Type B pancreatic cell (in vitro differentiated cells): Measurements from ENCODE around the gene SNED1. TPM values are rescaled to one million over a fixed set of nuclear protein-coding genes. Genes with fewer than 3 reads are reported as not detected.

Experiments used
- DNase-seq: peaks from one replicate; pipeline ENCODE4 v3.0.0; 2021; ENCODE audit warnings: mixed read lengths; ENCODE audit not compliant: unreplicated experiment; ENCODE audit errors: extremely low spot score
- H3K27ac Mint-ChIP-seq: 2 replicates; pipeline ENCODE4 v1.8.0; 2021; ENCODE audit warnings: mild to moderate bottlenecking, mixed read lengths
- H3K27me3 Mint-ChIP-seq: 2 replicates; pipeline ENCODE4 v1.8.0; 2021; ENCODE audit warnings: mixed read lengths
- H3K36me3 Mint-ChIP-seq: 2 replicates; pipeline ENCODE4 v1.8.0; 2021; ENCODE audit warnings: mixed read lengths
- H3K4me1 Mint-ChIP-seq: one replicate; pipeline ENCODE4 v1.8.0; 2021; ENCODE audit warnings: mixed read lengths; ENCODE audit not compliant: unreplicated experiment
- H3K4me3 Mint-ChIP-seq: 2 replicates; pipeline ENCODE4 v1.8.0; 2021; ENCODE audit warnings: mild to moderate bottlenecking, mixed read lengths
- H3K9me3 Mint-ChIP-seq: 2 replicates; pipeline ENCODE4 v1.8.0; 2021; ENCODE audit warnings: mixed read lengths
- CTCF ChIP-seq: fragments of 200-600 bp; sonication (generic); conservative IDR thresholded peaks from 2 replicates; pipeline ENCODE4 v1.5.0; 2021; ENCODE audit warnings: antibody characterized with exemption, mild to moderate bottlenecking
- total RNA-seq: library from RNA; stranded (reverse); gene quantifications from 2 replicates; pipeline ENCODE4 v1.2.1, GENCODE V29; 2021; ENCODE audit warnings: low replicate concordance

Gene SNED1
- total RNA-seq, 1 donor from 2014 or later, result 140 TPM

- TF ChIP-seq CTCF, result no peak
- H3K4me3 Mint-ChIP-seq, result no peak overlapping the region
- H3K9me3 Mint-ChIP-seq, result no peaks in the 10 kb centered on the region
- H3K36me3 Mint-ChIP-seq, result no peaks in the 10 kb centered on the region
- DNase-seq, result peak; percentile 66
- peaks cover 7% of the 10 kb centered on the region for H3K4me1 Mint-ChIP-seq
- H3K27ac Mint-ChIP-seq, result no peak overlapping the region
- no peaks in the 10 kb centered on the region for H3K27me3 Mint-ChIP-seq
Observed at GRCh38 chr2:241068942-241069810, 70.8 kb downstream of the SNED1 start.

DNA sequence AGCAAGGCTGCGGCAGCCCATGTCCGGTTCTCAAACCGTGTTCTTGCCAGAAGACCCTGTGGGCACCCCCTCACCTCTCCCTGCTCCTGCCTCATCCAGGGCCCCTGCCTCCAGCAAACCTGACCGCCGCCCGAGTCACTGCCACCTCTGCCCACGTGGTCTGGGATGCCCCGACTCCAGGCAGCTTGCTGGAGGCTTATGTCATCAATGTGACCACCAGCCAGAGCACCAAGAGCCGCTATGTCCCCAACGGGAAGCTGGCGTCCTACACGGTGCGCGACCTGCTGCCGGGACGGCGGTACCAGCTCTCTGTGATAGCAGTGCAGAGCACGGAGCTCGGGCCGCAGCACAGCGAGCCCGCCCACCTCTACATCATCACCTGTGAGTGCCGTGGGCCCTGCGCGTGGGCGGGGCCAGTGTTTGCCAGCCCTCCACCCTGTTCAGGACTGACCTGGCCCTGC lies 71.4 kb downstream of the SNED1 start:
- Mint-ChIP-seq H3K9me3 (no peaks in the 10 kb centered on the region), H3K4me1 (peaks cover 7% of the 10 kb centered on the region), H3K36me3 (peaks cover 4% of the 10 kb centered on the region), H3K27me3 (no peaks in the 10 kb centered on the region), H3K27ac (no peak overlapping the region), H3K4me3 (no peak overlapping the region)
- TF ChIP-seq CTCF, result no peak
- peak; percentile 63 for DNase-seq

DNA sequence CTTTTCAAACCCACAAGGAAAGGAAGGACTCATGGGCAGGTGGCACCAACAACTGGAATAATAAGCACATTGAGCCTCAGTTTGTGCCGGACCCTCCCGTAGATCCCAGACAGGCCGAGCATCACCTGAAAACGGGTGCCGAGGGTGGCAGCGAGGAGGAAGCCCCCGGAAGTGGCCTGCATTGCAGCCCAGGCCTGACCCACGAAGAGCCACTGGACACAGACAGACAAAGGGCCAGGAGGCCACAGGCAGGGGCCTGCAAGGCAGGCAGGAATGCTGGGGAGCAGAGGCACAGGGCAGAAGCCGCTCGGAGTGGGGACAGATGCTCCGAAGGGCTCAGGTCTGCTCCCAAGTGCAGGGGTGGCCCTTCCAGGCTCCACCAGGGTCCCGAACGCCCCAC lies 71.9 kb downstream of the SNED1 start:
- Mint-ChIP-seq H3K27me3 (no peaks in the 10 kb centered on the region), H3K4me1 (peaks cover 7% of the 10 kb centered on the region), H3K36me3 (peaks cover 7% of the 10 kb centered on the region), H3K9me3 (no peaks in the 10 kb centered on the region), H3K4me3 (no peak overlapping the region), H3K27ac (no peak overlapping the region)
- no peak for TF ChIP-seq CTCF
- DNase-seq, result peak; percentile 54

DNA sequence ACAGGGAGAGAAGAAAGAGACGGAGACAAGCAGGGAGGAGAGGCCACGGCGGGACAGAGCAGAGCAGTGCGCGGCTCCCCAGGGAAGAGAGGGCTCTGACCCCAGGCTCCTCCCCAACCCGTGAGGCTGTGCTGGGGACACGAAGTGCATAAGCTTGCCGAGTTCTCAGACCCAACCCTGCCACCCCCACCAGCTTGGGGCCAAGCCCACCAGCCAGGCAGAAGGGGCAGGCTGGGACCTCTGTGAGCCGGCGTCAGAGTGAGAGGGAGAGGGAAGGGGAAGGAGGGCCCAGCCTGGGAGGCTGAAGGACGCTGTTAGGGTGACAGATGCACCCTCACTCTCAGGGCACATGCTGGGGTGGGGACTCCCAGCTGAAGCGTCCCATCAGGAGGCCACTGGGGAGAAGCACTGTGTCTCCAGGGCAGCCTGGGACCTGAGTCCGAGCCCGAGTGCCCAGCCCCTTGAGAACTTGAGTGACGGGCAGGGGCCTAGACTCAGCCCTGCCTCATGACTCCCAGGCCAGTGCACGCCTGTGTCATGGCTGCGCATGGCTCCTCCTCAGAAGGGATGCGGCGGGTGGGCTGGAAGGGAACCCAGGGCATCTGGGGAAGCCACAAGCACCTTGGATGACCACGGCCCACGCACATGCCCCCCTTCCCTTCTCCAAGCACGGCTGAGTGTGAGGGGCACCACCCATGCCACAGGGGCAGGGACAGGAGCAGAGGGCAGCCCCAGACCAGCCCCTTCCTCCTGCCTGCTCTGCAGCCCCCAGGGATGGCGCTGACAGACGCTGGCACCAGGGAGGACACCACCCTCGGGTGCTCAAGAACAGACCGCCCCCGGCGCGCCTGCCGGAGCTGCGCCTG lies 72.6 kb downstream of the SNED1 start:
- Mint-ChIP-seq H3K4me3 (no peak overlapping the region), H3K27me3 (no peaks in the 10 kb centered on the region), H3K4me1 (peaks cover 7% of the 10 kb centered on the region), H3K9me3 (no peaks in the 10 kb centered on the region), H3K27ac (no peak overlapping the region), H3K36me3 (peaks cover 10% of the 10 kb centered on the region)
- TF ChIP-seq CTCF, result no peak
- DNase-seq, result peak; percentile 66

- TF ChIP-seq CTCF, result no peak
- Mint-ChIP-seq H3K4me3 (no peak overlapping the region), H3K36me3 (peaks cover 10% of the 10 kb centered on the region), H3K27ac (no peak overlapping the region), H3K4me1 (peaks cover 7% of the 10 kb centered on the region), H3K9me3 (no peaks in the 10 kb centered on the region), H3K27me3 (no peaks in the 10 kb centered on the region)
- peak; percentile 69 for DNase-seq
Observed at GRCh38 chr2:241071677-241072111, 73.3 kb downstream of the SNED1 start.
